GM19452 (cell line): ENCODE data around the gene C4BPB.

Source experiments
- ATAC-seq: cut with Tn5 transposase; IDR thresholded peaks from one replicate; pipeline ENCODE4 v1.9.1; 2021; ENCODE audit not compliant: unreplicated experiment

C4BPB gene

DNA sequence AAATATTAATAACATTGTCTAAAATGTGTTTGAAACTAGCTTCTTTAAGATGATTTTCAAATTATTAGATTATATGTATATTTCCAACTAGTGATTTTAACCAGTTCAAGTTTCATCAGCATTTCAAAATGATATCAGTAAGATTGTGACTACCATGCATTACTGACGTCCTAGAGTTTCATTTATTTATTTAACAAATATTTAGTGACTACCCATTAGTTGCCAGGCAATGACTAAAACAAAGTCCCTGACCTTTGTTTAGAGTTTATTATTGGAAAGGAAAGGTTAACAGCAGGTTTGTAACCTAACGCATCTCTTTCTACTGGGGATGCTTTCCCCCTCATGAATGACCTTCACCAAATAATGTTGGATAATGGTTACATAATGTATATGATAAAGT lies 7.6 kb upstream of the C4BPB start:
- no peak for ATAC-seq

DNA sequence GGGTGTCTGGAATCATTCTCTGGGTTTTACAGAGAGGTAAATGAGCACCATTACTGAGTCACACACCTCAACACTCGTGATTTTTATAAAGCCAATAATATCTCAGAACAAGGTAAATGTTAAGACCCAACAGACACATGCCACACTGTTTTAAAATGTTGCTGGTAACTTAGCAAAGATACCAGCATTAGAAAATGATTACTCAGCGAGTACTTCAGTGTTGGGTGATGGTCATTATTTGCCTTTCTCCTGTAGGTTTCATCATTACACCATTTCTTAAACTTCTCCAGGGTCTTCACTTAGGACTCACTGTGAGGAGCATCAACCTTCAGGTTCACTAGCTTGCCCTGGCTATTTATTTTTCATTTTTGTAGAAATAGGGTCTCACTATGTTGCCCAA lies 6.9 kb upstream of the C4BPB start:
- no peak for ATAC-seq

DNA sequence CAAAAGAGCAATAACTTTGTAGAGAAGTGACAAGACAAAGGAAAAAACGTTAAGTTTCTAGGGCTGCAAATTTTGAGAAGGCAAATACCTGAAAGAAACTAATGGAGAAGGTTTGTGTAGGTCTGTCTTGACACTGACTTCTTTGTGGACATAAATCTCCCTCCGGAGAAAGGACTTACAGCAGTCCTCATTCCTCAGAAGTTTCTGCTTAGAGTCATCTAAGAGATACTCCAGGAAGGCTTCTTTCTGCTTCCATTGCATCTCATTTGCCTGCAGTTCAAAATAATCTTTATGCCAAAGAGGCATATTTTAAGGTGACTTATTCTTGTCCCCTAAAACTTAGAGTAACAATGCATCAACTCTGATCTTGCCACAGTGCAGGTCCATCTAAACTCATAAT lies 4.4 kb upstream of the C4BPB start:
- ATAC-seq: no peak

DNA sequence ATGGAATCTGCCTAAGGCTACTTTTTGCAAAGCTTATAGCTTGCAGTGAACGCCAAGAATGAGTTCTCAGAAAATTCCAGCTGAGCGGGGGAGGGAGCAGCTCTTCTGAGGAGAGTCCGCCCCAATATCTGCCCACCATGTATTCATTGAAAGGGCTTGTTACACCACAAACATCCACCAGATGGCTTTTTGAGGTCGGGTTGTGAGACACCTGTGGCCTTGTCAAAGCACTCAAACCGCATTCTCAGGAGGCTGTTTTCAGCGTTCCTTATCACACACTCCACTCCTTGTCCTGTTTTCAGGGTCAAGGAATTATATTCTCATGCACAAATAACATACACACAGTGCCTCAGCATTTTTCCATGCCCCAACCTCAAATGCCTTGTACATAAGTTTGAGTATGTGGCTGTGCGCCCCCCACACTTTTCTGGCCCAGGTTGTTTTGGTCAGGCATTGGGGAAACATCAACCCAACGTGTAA lies 3.9 kb upstream of the C4BPB start:
- no peak for ATAC-seq

DNA sequence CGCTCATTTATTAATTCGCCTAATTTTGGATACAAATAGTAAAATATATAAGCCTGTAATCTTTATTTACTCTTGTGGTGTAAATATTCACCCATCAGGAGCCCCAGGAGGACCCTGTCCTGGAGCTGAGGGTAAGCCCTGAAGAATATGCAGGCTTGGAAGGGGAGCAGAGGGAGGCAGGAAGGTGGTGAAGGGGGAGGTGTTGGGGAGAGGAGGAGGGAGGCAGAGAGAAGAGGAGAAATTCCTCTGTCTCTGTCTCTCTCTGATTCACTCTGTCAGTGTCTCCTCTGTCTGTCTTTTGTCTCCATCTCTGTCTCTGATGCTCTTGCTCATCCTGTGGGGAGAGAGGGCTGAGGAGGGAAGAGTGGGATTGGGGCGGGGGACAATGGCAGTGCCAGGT lies 2.8 kb upstream of the C4BPB start:
- ATAC-seq: no peak

DNA sequence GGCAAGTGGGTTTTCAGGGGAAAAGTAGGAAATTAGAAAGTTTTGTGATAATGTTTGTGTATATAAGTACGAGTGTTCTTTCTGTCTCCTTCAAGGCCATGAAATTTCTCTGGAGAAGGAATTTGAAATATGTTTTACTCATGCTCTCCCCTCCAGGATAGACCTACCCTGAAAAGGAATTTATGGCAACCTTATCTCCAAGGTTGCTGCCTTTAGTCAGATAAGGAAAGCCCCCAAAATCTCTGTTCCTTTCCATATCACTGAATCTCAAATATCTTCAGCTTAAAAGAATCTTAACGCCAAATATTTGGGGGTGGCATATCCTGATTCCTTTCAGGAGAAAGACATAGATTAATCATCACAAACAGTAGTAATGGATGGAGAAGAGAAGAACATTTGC lies 499 bp upstream of the C4BPB start:
- no peak for ATAC-seq

DNA sequence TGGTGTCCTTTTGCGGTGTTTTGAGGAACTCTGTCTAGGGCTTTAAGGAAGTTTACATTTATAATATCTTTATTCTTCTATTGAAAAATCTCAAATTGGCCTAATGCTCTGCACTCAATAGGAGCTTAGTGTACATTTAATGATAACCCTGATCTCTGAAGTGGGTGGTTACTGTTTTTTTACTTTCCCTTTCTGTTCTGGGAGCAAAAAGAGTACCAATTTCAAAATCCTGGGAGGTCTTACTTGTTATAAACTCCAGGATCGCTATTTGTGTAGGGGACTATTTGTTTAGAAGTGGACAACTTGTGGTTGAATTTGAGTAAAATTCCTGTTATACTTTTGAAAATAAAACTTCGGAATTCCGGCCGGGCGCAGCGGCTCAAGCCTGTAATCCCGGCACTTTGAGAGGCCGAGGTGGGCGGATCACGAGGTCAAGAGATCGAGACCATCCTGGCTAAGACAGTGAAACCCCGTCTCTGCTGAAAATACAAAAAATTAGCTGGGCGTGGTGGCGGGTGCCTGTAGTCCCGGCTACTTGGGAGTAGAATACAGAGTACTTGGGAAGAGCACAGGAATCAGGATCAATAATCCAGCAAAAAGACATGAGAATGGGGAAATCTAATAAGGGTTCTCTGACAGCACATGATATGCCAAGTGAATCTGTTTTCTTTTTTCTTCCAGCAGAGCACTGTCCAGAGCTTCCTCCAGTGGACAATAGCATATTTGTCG lies 1.1 kb downstream of the C4BPB start:
- no peak for ATAC-seq

DNA sequence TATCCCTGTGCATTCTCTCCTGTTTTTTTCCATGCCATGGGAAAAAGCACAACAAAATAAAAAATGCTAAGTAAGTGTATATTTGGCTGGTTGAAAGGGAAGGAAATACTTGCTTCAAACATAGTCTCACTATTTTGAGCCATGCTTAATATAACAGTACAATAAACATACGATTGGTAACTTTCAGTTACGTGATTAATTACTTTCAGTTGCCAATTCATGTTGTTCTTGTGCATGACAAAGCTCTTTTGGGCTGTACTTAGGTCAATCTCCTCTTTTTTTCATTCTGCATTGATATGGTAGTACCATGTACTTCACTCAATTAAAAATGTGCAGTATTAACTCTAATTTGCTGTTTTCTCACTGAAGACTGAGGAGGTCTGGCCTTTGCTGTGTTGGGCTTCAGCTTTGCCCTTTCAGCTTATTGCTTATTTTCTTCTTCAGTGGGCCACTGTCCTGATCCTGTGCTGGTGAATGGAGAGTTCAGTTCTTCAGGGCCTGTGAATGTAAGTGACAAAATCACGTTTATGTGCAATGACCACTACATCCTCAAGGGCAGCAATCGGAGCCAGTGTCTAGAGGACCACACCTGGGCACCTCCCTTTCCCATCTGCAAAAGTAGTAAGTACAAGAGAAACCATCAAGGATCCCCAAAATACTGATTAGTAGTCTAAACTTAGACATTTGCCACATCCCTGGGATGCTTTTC lies 2.7 kb downstream of the C4BPB start:
- no peak for ATAC-seq

DNA sequence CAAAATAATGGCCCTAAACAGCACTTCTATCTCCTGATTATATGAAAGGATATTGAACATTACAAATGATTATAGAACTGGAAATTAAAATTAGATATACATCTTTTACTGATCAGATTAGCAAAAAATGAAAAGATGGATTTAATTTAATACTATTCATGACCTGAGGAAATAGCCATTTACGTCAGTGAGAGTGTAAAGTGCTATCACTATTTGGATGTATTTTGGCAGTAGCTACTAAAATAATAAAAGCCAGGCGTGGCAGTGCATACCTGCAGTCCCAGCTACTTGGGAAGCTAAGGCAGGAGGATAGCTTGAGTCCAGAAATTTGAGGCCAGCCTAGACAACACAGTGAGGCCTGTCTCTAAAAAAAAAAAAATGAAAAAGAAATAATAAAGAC lies 5.3 kb downstream of the C4BPB start:
- ATAC-seq: no peak

DNA sequence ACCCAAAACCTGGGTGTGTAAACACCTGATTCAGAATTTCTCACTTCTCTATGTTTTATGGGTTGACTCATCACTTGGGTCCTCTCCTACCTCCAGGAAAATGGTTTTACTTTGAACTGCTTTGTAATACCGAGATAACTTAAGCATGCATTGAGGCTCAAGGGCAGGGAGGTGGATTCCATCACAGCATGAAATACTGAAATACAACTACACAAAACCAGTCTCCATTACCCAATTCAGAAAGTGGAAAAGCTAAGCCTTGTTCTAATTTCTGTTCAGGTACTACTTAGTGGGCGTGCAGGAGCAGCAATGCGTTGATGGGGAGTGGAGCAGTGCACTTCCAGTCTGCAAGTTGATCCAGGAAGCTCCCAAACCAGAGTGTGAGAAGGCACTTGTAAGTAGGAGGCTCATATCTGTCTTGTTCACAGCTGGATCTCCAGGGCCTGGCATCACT lies 9.2 kb downstream of the C4BPB start:
- ATAC-seq: peak; percentile 78

DNA sequence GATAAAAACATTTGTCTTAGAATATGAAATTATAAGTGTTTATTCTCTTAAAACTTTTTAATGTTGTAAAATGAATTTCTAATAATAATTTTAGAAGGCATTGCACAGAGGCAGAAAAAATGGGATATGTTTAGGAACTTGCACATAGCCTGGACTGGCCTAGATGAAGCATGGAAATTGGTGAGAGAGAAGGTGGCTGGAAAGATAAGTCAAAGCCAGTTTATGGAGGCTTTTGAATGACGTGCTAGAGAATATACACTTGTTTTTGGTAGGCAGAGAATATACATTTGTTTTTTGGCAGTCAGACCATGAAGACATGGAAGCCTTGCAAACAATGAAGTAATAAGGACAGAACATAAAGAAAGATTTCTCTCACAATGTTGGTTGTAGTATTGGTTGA lies 13.1 kb downstream of the C4BPB start:
- no peak for ATAC-seq

DNA sequence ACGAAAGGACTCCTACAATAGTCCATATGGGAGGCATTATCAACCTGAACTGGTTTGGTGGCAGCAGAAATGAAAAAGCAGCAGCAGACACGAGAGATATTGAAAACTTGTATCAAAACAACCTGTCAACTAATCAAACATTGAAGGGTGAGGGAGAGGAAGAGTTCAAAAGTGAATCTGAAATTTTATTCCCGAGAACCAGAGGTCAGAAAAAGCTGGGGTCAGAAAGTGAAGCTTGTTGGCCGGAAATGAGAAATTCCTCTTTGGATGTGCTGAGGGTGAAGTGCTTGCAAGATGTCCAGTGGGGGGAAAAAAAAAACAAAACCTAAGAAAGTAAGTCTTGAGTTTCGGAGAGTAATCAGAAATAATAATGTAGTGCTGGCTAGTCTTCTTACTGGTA lies 13.5 kb downstream of the C4BPB start:
- no peak for ATAC-seq

DNA sequence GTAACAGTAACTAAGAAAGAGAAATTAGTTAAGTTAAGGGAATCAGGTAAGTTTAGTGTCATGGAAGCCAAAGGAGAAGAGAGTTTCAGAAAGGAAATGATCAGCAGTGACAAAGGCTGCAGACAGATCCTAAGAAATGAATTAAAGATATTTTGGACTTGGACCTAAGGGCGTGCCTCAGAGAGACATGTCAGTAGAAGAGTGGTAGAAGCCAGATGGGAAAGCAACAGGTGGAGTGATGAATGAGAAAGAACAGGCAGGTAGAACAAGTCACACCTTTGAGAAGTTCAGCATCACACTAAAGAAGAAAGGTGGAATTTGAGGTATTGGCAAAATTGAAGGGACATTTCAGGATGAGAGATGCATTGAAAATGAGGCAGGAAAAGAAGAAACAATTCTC lies 14.0 kb downstream of the C4BPB start:
- ATAC-seq: no peak

DNA sequence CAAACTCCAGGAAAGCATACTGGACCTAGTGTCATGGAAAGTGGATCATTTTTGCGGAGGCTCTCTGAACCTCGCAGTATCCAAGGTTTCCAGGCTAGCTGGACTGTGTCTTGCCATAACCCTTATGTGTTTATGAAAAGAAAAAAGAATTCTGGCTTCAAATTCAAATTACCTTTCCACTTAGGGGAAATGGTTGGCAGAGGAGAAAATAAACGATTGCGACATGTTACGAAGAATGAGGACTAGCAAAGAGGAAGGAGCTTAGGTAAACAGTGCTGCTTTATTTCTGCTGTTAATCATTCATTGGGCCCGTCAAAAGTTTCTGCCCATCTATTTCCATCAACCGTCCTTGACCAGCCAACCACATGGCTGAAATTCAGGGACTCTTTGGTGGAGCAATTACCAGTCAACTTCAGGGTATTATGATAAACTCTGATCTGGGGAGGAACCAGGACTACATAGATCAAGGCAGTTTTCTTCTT lies 15.3 kb downstream of the C4BPB start, which contains the start of gene C4BPA:
Gene C4BPA (plus strand): TSS at position 342 of the 482 bp plus-strand sequence. CDS start 8,793 bp downstream, outside the sequence.
- ATAC-seq: no peak

DNA sequence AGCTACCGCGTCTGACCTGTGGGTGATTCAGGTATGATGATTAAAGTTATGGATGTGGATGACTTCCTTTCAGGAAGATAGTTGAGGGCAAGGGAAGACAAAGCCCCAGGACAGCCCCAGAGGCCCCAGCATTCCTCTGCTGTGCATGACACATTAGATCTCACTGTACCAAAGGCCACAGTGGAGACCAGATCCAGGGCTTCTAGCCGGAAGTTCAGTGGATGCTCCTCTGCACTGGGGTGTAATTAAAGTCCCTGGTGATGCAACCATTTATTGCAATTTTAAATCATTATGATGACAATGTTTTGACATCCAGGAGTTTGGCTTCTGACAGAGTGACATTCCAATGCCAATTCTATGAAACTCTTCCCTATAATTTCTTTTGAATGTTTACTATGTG lies 20.3 kb downstream of the C4BPB start:
- no peak for ATAC-seq

DNA sequence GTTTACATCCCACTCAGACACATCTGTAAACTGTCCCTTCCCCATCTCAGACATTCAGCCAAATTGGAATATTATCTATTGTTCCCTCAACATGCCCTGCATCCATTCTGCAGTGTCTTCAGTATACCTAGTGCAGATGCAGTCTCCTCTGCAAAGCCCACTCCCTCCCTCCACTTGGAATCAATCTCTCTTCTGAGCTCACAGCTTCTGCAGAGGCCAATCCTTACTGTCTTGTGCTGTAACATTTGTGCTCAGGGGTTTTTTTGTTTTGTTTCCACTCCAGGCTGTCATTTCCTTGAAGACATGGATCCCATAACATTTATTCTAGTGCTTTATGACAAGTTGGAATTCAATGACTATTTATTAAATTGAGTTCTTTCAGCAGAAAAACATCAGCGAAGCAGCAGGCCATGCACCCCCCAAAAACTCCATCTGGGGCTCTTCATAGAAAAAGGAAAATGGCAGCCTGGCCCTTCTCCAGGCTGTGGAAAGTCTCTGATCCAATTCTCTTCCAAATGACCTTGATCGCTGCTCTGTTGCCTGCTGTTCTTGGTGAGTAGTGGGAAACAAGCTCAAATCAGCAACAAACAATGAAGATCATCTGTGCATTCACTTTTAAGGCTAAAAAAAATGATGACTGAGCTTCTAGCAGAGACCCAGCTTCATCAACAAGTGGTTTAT lies 24.1 kb downstream of the C4BPB start:
- no peak for ATAC-seq

DNA sequence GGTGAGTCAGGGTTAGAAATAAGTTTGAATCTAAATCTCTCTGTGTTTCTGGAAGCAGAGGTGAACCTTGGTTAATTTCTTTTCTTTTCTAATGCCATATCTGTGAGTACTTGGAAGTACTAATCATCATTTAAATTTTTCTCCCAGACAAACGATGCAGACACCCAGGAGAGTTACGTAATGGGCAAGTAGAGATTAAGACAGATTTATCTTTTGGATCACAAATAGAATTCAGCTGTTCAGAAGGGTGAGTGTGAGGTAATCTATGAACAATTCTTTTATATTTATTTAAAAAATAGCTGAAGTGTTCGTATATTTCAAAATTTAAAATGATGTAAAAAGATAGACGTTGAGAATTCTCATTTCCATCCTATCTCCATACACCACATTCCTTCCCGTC lies 26.6 kb downstream of the C4BPB start:
- no peak for ATAC-seq

DNA sequence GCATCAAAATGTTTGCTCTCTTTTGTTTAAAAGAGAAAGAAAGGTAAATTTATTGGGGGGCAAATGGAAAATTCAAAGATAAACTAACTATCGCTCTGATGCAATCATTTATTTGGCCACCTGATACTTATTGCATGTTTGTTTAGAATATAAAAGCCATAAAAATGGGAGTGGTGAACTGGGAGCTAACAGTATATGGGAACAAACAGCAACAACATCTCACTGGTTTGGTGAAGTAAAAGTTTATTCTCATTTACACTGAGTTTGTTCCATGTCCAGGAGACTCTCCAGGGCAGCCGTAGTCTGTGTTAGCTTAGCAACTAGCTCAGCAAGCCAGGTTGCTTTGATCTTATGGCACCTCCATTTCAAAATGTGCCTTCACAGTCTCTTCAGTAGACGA lies 35.7 kb downstream of the C4BPB start:
- no peak for ATAC-seq

DNA sequence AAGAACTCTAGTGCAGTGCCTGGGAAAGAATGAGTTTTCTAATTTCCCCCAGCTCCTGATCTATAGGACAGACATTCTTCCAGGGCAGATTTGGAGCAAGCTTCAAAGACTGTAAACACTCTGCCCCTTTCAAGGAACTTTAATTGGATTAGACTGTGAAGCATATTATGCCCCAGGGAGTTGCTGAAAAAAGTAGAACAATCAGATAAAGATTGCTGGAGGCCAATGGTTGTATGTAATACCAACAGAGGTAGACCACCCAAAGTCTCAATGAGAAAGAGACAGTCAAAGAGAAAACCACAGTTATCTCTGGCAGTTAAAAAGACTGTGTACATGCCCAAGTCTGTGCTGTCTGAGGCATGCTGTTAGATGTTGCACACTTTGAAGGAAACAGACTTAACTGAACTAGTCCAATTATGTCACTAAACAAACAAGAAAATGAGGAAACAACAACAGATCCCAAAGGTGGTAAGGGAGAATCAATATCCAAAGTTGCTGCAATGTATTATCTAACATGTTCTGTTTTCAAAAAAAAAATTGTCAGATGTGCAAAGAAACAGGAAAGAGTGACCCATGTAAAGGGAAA lies 39.8 kb downstream of the C4BPB start:
- ATAC-seq: no peak

DNA sequence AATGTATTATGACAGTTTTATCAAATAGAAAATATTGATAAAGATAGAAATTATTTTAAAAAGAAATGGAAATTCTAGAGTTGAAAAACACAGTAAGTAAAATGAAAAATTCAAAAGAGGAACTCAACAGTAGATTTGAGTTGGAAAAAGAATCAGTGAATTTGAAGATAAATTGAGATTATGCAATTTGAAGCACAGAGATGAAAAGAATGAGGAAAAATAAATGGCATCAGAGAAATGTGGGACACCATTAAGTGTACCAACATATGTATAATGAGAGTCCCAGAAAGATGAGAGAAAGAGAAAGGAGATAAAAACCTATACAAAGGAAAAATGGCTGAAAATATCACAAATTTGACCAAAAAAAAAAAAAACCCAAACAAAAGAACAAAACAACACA lies 40.4 kb downstream of the C4BPB start:
- ATAC-seq: no peak

DNA sequence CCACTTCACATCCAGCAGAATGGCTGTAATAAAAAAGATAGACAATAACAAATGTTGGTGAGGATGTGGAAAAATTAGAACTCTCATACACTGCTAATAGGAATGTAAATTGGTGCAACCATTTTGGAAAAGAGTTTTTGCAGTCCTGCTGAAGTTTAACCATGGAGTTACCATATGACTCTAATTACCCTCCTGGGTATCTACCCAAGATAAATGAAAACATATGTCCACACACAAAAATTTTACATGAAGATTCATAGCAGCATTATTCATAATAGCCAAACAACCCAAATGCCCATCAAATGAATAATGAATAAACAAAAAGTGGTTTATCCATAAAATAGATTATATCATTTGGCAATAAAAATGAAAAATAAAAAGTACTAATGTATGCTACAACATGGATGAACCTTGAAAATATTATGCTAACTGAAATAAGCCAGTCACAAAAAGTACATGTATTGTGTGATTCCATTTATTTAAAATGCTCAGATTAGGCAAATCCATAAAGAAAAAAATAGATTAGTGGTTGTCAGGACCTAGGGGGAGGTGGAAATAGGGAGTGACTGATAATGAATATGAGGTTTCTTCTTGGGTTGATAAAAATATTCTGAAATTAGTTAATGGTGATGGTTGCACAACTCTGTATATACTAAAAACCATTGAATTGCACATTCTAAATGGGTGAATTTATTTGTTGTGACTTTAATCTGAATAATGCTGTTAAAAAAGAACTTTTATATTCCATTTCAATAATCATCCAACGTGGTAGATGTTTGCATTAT lies 41.8 kb downstream of the C4BPB start:
- no peak for ATAC-seq
